ENCODE data around the gene HMGCL.

DNA sequence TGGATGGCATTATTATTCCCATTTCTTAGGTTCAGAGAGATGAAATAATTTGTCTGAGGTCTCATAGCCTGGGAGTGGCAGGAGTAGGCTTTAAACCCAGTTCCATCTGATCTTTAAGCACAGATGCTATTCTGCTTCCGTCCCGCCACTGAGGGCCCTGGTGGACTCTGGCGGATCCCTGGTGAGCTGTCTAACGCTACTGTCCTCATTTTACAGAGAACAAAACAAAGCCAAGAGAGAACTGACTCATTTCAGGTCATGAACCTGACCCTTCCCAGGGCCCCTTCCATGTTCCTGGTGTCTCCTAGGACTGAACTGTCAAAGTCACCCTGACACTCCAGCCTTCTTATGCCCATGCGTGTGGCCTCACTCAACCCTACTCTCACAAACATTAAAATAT lies 21.6 kb downstream of the HMGCL start:
- TF ChIP-seq, protein P1, sequence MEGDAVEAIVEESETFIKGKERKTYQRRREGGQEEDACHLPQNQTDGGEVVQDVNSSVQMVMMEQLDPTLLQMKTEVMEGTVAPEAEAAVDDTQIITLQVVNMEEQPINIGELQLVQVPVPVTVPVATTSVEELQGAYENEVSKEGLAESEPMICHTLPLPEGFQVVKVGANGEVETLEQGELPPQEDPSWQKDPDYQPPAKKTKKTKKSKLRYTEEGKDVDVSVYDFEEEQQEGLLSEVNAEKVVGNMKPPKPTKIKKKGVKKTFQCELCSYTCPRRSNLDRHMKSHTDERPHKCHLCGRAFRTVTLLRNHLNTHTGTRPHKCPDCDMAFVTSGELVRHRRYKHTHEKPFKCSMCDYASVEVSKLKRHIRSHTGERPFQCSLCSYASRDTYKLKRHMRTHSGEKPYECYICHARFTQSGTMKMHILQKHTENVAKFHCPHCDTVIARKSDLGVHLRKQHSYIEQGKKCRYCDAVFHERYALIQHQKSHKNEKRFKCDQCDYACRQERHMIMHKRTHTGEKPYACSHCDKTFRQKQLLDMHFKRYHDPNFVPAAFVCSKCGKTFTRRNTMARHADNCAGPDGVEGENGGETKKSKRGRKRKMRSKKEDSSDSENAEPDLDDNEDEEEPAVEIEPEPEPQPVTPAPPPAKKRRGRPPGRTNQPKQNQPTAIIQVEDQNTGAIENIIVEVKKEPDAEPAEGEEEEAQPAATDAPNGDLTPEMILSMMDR (IDR thresholded peaks at IDR 0.05): no peak
- TF ChIP-seq POLR2A (IDR thresholded peaks at IDR 0.05): no peak
